GM18519 (cell line): Measurements from ENCODE around the gene ITSN1.
"Not testable (repeated sequence)": the region's sequence is repeated elsewhere in the genome, so short reads cannot be mapped to it uniquely, and the experiment has no call there.

Source experiments
- ATAC-seq: cut with Tn5 transposase; IDR thresholded peaks from one replicate; pipeline ENCODE4 v1.9.1; 2021; ENCODE audit warnings: mild to moderate bottlenecking, moderate library complexity; ENCODE audit not compliant: unreplicated experiment, low FRiP score

Gene ITSN1

DNA sequence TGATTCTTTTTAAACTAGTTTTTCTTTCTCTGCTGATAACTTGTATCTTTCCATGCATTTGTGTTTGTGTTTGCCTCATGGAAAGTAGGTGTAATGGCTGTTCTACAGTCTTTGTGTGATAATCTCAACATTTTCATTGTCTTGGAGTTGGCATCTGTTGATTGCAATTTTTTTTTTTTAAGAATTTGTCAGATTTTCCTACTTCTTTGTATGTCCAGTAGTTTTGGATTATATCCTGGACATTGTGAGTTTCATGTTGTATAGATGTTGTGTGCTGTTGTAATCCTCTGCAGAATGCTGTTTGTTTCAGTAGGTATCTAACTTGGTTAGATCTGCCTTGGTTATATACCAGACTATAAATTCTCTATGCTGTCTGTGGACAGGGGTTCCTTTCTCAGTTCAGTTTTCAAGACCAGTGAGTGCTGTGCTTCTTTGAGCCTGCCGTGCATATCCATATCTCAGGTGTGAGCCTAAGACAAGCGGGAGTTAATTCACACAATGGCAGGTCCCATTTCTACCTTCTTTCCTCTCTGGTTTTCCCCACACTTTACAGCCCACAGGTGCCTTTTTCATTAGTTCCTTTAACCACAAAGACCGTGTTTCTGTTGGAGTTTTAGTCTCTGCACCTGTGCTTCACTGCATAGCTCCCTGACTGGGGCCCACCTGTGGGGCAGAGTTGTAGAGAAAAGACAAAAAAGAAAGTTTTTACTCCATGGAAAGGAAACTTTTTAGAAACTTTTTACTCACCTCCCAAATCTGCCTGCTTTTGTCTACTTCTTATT lies 69.9 kb downstream of the ITSN1 start:
- ATAC-seq = no peak

DNA sequence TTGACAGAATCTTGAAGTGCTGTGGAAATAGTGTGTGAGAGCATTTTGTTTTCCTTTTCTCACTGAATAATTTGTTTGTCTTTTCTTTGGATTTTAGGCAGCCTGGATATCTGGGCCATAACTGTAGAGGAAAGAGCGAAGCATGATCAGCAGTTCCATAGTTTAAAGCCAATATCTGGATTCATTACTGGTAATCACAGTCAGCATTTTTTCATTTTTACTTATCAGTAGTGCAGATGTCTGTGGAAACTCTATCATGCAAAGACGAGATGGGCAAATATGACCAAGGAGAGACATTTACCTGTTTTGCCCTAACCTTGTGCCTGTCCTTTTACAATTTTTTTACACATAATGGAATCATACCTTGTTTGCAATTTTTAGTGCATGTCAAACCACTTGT lies 78.8 kb downstream of the ITSN1 start:
- ATAC-seq = no peak

DNA sequence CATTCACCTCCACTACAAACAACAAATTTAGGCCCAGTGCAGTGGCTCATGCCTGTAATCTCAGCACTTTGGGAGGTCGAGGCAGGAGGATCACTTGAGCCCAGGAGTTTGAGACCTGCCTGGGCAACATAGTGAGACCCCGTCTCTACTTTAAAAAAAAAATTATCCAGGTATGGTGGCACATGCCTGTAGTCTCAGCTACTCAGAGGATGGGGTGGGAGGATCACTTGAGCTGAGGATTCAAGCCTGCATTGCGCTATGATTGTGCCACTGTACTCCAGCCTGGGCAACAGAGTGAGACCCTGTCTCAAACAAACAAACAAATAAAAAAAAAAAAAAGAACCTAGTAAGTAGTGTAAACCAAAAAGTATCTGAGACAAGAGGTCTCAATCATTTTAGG lies 86.8 kb downstream of the ITSN1 start:
- ATAC-seq = not testable (repeated sequence)

DNA sequence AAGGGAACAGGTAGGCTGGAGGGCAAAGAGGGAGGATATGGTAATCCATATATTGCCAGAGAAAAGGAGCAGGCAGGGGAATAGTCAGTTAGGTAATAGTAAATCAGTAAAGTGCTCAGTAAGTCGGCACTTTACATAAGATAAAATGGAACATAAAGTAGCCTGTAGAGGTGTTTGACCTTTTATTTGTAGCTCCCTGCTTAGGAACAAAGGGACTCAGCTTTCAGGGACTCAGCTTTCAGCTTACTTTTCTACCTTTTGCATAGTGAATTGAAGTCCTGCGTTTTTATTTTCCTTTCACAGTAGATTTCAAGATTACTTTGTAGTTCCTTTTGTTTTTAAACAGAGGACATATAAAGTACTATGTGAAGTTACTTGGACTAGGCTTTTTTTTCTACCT lies 87.3 kb downstream of the ITSN1 start:
- no peak for ATAC-seq

DNA sequence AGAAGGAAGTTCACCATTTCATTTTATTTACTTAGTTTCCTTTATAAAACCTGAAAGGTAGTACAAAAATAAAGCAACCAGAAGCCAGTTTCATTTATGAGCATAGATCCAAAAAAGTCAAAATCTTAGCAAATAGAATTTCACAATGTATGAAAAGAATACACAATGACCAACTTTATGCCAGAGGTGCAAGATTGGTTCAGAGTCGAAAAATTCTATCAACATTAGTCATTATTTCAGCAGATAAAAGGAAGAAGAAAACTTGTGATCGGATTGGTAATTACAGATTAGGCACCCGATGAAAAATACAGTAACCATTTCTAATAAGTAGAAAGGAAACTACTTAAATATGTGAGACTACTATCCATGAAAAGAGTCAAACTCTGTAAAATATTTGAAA lies 89.1 kb downstream of the ITSN1 start:
- ATAC-seq = no peak

DNA sequence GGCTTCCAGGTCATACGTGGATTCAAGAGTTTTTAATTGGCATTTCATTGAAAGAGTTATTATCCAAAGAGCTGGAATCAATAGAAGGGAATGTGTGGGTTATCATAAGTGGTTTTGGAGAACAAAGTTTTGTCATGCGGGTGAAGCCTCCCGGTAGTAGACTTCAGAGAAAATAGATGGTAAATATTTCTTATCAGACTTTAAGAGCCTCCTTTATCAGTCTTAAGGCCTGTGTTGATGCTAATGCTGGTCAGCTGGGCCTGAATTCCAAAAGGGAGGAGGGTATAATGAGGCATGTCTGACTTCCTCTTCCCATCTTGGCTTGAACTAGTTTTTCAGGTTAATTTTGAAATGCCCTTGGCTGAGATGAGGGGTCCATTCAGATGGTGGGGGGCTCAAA lies 89.7 kb downstream of the ITSN1 start:
- ATAC-seq = no peak

DNA sequence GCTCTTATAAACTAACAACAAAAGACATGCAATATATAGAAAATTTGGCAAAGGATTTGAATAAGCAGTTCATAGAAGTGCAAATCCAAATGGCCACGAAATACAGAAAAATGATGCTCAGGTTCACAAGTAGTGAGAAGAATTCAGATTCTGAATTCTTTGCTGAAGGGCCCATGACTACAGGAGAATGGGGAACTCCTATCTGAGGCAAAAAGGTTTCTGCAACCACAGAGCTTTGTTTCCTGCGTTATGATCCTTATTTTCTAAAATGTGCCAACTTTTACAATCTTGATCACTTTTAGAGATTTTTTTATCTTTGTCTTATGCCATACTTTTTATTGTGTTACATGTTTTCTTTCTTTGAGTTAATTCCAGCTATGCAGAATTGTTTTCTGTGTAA lies 91.3 kb downstream of the ITSN1 start:
- ATAC-seq = no peak

DNA sequence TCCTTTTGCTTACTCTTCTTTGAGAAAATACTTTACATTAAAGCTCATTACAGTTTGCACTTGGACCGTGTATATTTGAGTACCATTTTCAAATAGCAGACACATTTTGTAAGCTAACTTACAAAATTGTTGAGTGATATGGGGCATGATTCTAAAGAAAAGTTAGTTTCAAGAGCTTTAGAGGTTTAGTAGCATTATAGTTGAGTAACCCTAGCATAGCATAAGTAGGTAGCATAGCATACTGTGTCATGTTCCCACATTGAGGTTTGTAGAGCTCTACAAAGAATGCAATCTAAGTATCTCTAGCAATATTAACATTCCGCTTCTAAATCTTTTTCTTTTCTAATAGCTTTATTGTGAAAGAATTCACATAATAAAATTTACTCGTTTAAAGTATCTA lies 92.0 kb downstream of the ITSN1 start:
- ATAC-seq = no peak

DNA sequence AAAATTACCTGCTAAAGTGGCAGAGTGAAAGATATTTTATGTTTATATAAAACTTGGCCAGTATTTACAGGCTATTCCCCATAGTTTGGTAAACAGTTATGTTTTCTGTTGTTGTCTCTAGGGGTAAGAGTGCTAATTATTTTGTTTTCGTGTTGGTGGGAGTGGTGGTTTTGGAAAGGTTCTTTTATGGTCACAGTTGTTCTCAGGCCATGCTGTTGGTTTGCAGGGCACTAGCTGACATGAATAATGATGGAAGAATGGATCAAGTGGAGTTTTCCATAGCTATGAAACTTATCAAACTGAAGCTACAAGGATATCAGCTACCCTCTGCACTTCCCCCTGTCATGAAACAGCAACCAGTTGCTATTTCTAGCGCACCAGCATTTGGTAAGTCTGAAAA lies 92.5 kb downstream of the ITSN1 start:
- ATAC-seq = no peak

DNA sequence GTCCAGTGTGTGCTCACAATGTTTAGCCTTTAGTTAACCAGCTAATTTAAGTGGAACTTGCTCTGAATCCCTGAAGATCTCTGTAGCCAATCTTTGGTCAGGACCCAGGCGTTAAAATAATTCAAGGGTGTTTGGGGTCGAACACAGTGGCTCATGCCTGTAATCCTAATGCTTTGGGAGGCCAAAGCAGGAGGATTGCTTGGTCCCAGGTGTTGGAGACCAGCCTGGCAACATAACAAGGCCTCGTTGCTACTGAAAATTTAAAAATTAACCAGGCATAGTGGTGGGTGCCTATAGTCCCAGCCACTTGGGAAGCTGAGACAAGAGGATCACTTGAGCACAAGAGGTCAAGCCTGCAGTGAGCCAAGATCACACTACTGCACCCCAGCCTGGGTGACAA lies 94.3 kb downstream of the ITSN1 start:
- no peak for ATAC-seq

DNA sequence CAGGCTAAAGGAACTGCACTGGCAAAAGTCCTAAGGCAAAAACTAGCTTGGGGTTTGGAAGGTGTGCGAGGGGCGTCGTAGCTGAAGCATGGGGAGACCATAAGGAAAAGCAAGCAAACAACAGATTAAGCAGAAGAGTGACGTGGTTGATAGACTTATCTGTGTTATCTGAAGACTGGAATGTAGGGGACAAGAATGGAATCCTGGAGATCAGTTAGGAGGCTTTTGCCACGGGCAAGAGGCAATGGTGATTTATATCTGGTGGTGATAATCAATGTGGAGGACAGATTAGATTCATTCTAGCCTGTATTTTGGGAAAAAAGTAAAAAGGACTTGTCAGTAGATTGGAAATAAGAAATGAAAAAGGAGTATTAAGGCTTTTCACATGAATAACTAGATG lies 97.4 kb downstream of the ITSN1 start:
- ATAC-seq = no peak

DNA sequence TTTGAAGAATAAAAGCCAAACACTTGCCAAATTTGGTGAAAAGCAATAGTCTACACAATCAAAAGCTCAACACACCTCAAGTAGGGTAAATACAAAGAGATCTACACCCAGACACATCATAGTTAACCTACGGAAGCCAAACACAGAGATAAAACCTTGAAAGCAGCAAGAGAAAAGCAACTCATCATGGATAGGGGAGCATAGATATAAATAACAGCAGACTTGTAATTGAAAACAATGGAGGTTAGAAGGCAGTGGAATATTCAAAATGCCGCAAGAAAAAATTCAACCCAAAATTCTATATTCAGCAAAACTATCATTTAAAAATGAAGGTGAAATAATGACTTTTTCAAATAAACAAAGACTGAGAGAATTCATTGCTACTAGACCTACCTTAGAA lies 105.1 kb downstream of the ITSN1 start:
- ATAC-seq = no peak

DNA sequence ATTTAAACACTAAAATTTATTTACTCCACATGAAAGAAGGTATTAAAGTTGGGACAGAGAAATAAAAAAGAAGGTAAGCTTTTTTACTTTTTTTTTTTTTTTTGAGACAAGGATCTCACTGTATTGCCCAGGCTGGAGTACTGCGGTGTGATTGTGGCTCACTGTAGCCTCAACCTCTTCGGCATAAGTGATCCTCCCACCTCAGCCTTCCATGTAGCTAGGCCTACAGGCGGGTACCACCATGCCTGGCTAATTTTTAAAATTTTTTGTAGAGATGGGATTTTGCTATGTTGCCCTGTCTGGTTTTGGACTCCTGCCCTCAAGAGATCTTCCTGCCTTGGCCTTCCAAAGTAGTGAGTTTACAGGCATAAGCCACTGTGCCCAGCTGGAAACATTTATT lies 106.6 kb downstream of the ITSN1 start:
- ATAC-seq = no peak

DNA sequence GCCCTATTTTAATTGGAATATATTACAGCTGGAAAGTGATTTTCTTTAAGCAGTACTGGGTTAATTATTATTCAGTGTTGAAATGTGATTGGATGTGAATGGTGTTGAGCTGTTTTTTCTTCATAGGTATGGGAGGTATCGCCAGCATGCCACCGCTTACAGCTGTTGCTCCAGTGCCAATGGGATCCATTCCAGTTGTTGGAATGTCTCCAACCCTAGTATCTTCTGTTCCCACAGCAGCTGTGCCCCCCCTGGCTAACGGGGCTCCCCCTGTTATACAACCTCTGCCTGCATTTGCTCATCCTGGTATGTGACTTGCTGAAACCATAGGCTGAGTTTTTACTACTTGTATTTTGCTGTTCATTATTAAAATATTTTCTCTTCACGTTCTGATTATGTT lies 107.7 kb downstream of the ITSN1 start:
- ATAC-seq = no peak

DNA sequence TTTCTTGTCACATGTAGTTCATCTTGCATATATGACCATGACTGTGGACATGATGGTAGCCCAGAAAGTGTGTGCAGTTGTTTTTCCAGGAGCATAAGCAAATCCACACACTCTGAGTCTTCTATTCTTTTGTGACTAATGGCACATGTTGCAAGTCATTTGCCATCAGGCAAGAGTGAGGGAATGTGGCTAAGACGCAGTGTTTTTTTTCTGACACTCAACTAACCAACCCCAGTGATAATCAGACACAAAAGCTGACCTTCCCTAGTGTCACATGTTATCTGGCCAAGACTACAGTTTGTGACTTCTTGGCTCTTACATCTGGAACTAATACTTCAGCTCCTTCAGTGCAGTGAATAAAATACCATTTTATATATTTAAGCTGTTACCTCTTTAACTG lies 108.8 kb downstream of the ITSN1 start:
- ATAC-seq = no peak

DNA sequence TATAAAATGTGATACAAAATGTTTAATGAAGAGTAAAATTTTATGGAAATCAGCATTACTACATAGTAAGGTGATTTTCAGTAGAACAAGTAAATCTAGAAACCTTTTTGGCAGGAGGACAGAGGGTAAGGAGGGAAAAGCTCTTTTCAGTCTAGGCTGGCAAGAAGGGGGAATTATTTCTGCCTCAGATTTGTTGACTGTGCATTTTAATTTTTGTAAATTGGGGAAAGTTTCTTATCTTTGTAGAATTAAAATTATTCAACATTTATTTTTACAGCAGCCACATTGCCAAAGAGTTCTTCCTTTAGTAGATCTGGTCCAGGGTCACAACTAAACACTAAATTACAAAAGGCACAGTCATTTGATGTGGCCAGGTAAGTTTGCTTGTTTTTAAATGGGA lies 109.2 kb downstream of the ITSN1 start:
- ATAC-seq = no peak

DNA sequence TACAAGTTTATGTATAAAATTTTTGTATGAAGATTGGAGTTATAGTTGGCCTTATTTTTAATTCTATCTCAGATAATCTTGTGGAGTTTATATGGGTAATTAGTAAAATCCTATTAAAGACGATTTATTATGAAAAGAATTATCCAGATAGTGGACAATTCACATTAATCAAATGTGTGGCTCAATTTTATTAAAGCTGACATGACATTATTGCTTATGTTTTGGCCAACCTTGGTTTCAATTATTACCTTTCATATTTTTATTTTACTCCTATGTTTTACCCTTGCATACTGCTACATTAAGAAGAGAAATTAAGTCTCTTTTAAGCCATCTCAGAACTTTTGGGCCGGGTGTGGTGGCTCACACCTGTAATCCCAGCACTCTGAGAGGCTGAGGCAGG lies 110.0 kb downstream of the ITSN1 start:
- ATAC-seq = no peak

DNA sequence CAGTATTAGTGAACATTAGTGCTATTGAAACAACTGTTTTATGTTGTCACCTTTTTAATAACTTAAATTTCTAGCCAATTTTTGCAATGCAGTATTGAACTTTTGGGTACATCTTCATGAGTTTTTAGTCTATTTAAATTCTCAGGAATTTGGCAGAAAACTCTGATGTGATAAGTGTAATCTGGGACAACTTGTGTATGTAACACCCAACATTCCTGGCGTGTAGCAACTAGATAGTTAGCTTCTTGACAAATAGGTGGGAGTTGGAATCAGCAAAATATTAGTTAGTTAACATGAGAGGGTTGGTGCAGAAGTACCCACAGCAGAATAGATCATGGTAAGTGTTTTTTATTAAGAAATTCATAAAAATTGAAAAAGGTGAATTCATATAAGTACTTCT lies 111.6 kb downstream of the ITSN1 start:
- no peak for ATAC-seq

DNA sequence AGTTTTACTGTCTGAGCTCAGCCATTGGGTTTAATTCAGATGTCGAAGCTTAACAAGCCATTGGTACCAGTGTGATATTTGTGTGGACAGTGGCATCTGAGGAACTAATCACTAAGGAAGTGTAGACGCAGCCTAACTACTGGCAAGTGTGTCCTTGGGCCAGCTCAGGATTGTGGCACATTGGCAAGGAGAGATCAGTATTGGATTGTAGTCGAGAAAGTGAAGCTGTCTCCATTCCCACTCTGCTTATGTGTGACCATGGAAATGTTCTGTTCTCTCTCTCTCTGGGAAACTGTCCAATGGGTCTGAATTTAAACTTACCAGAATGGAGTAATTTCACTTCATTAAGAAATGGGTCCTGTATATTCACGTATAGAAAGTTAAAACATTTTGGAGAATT lies 112.2 kb downstream of the ITSN1 start:
- ATAC-seq = no peak

DNA sequence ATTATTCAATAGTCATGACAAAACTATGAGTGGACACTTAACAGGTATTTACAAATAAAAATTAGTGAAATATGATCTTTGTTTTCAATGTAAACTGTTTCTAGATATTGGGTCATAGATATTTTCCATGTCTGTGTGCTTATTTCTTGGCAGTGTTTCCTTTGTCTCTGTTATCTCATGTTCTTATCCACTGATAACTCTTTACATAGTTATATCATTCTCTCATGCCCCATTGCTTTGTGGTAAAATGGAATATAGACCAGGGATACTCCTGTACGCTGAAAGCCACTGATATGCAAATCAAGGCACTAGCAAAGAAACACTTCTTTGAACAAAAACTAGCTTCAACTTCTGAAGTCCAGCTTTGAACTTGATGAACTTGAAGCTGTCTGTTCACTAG lies 113.1 kb downstream of the ITSN1 start:
- no peak for ATAC-seq

DNA sequence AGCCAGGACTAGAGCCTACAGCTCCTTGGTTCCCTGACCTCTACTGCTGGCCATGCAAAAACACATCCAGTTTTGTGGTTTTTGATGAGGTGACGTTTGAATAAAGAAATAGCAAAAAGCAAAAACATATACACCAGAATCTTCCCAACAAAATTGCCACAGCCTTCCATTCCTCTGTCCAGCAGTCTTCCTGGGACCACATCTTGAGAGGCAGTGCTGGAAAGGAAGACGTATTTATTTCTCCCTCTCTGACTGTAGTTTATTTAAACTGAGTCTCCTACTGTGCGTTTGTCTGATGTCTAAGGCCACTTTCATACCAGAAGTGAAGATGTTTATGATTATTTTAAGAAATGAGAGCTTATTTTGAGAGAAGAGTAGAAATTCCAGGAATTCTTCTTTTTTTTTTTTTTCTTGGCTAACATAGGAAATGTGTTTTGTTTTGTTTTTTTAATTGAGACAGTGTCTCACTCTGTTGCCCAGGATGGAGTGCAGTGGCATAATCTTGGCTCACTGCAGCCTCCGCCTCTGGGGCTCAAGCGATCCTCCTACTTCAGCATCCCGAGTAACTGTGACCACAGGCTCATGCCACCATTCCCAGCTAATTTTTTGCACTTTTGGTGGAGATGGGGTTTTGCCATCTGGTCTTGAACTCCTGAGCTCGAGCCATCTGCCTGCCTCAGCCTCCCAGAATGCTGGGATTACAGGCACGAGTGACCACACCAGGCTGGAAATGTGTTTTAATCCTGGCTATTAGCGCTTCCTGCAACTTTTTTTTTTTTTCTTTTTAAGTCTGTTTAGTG lies 118.5 kb downstream of the ITSN1 start:
- ATAC-seq = no peak

DNA sequence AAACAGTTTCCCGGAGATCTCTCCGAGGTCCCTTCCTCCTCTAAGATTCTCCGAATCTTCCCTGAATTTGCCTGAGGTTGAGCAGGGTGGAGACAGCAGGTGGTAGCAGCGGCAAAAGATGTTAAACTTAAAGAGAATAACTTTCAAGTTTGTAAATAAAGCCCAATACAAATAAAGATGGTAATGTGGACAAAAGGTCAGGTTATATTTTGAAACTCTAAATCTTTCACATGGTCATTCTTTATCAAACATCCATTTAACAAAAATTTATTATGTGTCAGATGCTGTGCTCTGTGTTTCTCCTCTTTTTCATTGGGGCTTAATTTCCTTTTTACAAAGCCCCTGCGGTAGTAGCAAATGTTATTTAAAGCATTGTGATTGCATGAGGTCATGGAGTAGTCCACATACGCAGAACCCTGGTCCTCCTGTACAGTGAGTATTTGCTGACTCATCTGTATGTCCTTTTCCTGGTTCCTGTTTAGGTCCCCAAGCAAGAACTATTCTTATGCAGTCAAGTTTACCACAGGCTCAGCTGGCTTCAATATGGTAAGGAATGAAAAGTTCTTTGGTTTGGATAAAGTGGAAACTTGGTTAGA lies 119.2 kb downstream of the ITSN1 start:
- ATAC-seq = no peak
